ENCODE data around the gene ALS2CL. TPM values are rescaled to one million over a fixed set of nuclear protein-coding genes. Genes with fewer than 3 reads are reported as not detected.
A peak's percentile ranks its signal among the peaks of the same experiment; 100 is the strongest.
"Not testable (repeated sequence)": the region's sequence is repeated elsewhere in the genome, so short reads cannot be mapped to it uniquely, and the experiment has no call there.

ALS2CL gene
- total RNA-seq (10 to 100 TPM in 3 of 6 donors, 1 to 10 TPM in 3; 7.8 to 21.2 (median 9.7) TPM), polyA plus RNA-seq (10 to 100 TPM; 44.8 to 61.1 TPM)

- H3K4me1 ChIP-seq: peaks cover 0 to 11% (median 10%) of the 10 kb centered on the region in 3 donors
- H3K9me3 ChIP-seq: no peaks in the 10 kb centered on the region
- DNase-seq (peak; percentile 68 to 89 (median 76)), FAIRE-seq (no peak), ATAC-seq (peak; percentile 79 to 86 (median 84))
- no peaks in the 10 kb centered on the region for H3K36me3 ChIP-seq
- H3K27ac ChIP-seq: peak within 1 kb of the TSS; percentile 73 to 79 (median 76)
- no peaks in the 10 kb centered on the region for H3K27me3 ChIP-seq
- 0% methylated on average over 50 to 71 of the region's 71 CpGs for WGBS, 2 donors
- intact Hi-C loops (cut with DNase I): no loop called here
- no peak for TF ChIP-seq CTCF (IDR thresholded peaks at IDR 0.05)
- peak within 1 kb of the TSS; percentile 54 to 70 (median 59) for H3K4me3 ChIP-seq
These were observed at the start of gene ALS2CL for GRCh38 chr3:46693038-46693891. Gene ALS2CL, minus strand, starts transcription at chr3:46693679. Its CDS starts 4,239 bp downstream, at chr3:46689440.

GRCh38 chr3:46742992-46743585 lies 49.6 kb upstream of the ALS2CL start:
- no peak for FAIRE-seq
- H3K27ac ChIP-seq: no peak overlapping the region
- H3K36me3 ChIP-seq: no peaks in the 10 kb centered on the region
- H3K9me3 ChIP-seq: no peaks in the 10 kb centered on the region
- H3K4me1 ChIP-seq: no peaks in the 10 kb centered on the region
- ATAC-seq: no peak
- H3K27me3 ChIP-seq: no peaks in the 10 kb centered on the region
- DNase-seq: no peak
- TF ChIP-seq CTCF (IDR thresholded peaks at IDR 0.05): no peak
- no peak overlapping the region for H3K4me3 ChIP-seq
- intact Hi-C loops (cut with DNase I): no loop called here
- WGBS, 2 donors: 90 to 96% methylated on average over 12 of the region's 12 CpGs

- H3K36me3 ChIP-seq; H3K27ac ChIP-seq; H3K27me3 ChIP-seq; H3K4me1 ChIP-seq; ATAC-seq; intact Hi-C loops (cut with DNase I); H3K9me3 ChIP-seq; FAIRE-seq; DNase-seq; H3K4me3 ChIP-seq: not testable (repeated sequence)
- 96 to 97% methylated on average over 3 of the region's 3 CpGs for WGBS, 2 donors
These were observed 46.1 kb upstream of the ALS2CL start for GRCh38 chr3:46739565-46739964.

- H3K9me3 ChIP-seq: no peaks in the 10 kb centered on the region
- peak in 1 of 6 donors; percentile 10 for DNase-seq
- TF ChIP-seq CTCF (IDR thresholded peaks at IDR 0.05): no peak
- H3K27ac ChIP-seq: no peak overlapping the region
- H3K4me3 ChIP-seq: no peak overlapping the region
- FAIRE-seq: no peak
- intact Hi-C loops (cut with DNase I): no loop called here
- H3K27me3 ChIP-seq: no peaks in the 10 kb centered on the region
- H3K36me3 ChIP-seq: no peaks in the 10 kb centered on the region
- ATAC-seq: peak in 3 of 4 donors; percentile 57 to 84 (median 61)
- H3K4me1 ChIP-seq: no peaks in the 10 kb centered on the region
- 20 to 22% methylated on average over 4 of the region's 4 CpGs for WGBS, 2 donors
These were observed 43.9 kb upstream of the ALS2CL start for GRCh38 chr3:46737329-46737731.

- H3K27me3 ChIP-seq: no peaks in the 10 kb centered on the region
- H3K36me3 ChIP-seq: no peaks in the 10 kb centered on the region
- H3K4me1 ChIP-seq: peaks cover 0 to 3% (median 0%) of the 10 kb centered on the region in 3 donors
- no peak overlapping the region for H3K27ac ChIP-seq
- 85 to 95% methylated on average over 20 of the region's 20 CpGs for WGBS, 2 donors
- DNase-seq (no peak), FAIRE-seq (no peak), ATAC-seq (no peak)
- TF ChIP-seq CTCF (IDR thresholded peaks at IDR 0.05): no peak
- no peaks in the 10 kb centered on the region for H3K9me3 ChIP-seq
- intact Hi-C loops (cut with DNase I): no loop called here
- no peak overlapping the region for H3K4me3 ChIP-seq
These were observed 42.8 kb upstream of the ALS2CL start for GRCh38 chr3:46736006-46736872.

All from pancreas (tissue), 10 donors.